Limb (tissue), 2 donors: ENCODE data around the gene GLIS2.

ENCODE experiments used
- DNase-seq, 2 donors: peaks; one replicate each; pipeline ENCODE4 v3.0.0-alpha.2; 2016; ENCODE audit errors: extremely low spot score in 2 of 2

GLIS2 gene

DNA sequence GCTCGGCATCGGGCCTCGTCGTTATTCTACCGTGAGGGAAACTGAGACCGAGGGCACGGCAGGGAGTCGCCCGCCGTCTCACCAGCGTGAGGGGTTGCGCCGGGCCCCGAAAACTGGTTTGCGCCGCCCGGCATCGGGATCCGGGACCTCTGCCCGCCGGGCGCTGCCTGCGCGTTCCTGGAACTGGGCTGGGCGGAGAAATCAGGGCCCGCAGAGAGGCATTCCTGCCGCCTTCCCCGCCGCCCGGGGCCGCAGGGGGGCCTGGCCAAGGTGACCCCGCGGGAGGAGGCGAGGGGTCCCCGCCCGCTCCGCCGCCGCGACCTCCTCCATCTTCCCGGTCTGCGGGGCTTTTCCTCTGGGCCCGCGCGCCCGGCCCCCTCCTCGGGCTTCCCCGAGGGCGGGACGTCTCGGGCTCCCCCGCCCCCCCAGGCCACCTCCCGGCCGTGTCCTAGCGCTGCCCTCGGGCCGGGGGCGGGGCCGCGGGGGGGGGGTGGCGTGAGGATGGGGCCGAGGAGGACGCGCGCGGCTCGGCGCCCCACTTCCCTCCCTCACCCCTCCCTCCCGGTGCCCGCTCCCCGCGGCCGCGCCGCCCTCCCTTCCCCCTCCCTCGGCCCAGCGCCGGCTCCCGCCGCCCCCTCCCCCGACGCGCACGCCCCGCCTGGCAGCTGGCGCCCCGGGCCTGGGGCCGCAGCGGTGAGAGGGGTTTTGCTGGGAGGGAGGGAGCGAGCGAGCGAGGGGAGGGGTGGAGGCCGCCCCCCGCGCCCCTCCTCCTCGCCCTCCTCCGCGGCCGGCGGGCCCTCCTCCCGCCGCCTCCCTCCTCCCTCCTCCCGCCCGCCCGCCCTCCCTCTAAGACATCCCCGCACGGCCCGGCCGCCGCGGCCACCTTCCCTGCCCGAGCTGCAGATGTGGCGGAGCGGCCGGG, at the start of gene GLIS2:
TSS of gene GLIS2 (plus strand) at position 882 of the 922 bp plus-strand sequence. CDS start 16,214 bp downstream, outside the sequence.
- peak; percentile 89 to 93 for DNase-seq

DNA sequence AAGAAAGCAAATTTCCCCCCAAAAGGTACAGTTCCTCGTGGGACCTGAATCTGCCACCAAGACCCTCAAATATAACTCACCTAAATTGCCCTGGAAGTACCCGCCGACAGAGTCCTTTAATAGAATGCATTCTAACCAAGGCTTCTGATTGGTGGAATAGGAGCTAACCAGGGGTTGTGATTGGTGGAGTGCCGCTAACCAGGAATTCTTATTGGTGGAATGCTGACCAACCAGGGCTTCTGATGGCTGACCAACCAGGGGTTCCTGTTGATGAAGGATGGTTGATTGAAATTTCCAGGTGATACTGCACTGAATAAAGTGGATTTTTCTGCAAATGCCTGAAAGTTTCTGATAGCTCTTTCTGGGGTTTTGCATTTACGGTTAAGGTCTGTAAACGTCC, 49.5 kb upstream of the GLIS2 start:
- no peak for DNase-seq

DNA sequence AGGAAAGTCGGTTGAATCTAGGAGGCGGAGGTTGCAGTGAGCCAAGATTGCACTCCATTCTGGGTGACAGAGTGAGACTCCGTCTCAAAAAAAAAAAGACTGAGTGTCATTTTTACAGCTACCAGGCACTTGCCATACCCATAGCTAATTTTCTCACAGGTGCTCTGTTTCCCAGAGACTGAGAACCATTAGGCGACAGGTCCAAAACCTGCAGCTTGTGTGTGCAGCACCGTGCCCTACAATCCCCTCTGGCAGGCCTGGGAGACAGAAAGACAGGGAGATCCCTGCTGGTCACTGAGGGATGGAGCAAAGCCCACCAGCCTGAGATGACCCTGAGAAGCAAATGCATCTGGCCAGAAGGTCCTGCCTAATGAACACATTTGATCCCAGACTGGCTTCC, 45.8 kb upstream of the GLIS2 start:
- no peak for DNase-seq

DNA sequence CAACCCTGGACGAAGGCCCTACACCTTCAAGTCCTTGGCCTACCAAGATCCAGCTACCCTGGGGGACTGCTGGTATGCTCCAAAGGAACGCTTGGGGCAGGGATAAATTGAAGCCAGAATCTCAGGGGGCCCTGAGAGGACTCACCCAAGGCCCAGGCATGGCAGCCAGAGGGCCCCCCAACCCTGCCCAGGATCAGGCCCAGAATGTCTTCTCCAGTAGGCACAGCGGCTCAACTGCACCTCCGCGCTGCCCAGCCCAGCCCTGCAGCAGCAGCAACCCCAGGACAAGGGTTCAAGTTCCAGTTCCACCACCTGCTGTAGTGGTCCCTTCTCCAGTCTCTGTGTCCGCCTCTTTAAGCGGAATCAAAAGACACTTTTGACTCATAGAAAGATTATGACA, 45.3 kb upstream of the GLIS2 start:
- no peak for DNase-seq

DNA sequence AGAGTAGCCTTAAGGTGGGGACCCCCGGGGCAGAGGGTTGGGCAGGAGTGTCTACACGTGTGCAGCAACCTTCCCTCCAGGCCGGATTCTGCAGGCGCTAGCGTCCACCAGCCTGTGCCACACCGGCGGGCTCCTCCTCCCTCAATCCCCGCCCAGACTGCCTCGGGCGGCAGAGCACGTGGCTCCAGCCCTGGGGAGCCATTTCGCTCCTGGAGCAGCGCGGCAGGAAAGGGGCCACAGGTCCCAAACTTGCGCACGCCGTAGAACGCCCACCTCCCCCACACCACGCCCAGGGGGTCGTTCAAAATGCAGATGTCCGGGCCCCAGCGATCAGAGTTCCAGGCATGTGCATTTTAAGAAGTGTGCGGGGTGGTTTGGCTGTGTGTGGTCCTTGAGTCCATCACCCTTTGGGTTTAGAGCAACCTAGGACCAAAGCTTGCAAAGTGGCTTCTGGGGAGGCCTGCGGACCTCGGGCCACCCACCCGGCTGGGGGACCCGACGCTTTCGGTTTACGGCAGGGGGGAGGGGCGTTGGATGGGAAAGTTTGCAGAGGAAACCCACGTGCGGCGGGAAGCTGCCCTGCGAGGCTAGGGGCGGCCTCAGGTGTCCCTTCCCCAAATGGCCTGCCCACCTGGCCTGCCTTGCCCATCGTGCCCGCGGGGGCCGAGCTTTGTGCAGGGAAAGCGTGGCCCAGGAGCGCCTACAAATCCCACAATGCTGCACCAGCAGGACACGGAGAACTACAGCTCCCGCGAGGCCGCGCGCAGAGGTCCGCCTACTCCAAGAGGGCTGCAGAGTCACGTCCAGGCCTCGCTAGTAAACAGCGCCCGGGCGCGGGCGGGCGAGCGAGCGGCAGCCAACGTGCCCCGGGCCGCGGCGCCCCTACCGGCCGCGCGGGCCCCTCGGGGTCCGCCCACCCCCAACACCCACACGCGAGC, 44.4 kb upstream of the GLIS2 start:
- DNase-seq, result peak; percentile 94

DNA sequence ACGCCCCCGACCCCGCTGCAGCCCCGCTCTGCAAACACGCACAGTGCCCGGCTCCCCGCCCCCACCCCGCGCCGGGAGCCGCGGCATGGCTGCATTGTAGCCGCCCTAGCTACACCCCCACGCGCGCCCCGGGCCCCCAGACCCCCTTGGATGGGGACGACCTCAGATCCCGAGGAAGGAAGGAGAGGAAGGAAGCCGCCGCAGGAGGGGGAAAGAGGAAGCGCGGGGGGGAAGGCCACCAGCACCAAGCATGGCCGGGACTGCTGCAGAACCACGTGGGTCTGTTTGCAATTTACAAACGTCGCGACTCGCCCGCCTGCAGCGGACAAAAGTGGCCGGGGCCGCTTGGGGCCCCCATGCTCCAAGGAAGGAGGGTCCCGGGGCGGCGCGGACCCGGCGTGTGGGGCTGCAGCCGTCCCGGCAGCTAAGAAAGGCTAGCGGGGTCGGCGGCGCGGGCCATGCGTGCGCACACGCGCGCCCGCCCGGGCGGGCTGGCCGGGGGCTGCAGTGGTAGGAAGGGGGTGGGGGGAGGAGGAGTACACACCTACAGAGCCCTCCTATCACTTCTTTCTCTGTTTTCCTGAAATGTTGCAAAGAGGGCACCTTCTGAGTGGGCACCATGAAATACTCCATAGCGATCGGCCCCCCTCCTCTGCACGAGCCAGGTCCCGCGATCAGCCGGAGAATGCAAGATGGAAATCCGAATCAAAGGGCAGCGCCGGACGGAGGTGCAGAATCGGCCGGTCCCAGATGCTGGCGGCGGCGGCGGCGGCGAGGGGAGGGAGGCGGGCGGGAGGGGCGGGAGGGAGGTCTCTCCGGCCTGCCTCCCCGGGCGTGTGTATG, 43.5 kb upstream of the GLIS2 start:
- peak in 1 of 2 donors; percentile 47 for DNase-seq

DNA sequence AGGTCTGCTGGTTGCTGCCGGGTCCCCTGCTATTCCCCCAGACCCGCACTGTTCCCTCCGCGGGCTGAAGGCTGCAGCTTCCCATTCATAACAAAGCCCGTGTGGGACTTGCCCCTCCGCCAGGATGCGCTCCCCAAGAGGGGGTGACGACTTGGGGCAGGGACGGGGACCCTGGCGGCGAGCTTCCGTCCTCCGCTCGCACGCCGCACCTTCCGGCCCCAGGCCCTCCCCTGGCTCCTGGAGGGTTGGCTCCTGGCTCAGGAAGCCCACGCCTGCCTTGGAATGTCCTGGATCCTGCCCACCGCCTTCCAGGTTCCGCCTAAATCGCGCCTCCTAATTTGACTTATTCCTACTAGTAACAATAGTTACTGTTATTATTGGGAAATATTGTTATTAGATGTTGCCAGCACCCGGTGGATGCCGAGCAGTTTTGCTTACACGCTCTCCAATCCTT, 42.0 kb upstream of the GLIS2 start:
- DNase-seq, result peak; percentile 35 to 79

DNA sequence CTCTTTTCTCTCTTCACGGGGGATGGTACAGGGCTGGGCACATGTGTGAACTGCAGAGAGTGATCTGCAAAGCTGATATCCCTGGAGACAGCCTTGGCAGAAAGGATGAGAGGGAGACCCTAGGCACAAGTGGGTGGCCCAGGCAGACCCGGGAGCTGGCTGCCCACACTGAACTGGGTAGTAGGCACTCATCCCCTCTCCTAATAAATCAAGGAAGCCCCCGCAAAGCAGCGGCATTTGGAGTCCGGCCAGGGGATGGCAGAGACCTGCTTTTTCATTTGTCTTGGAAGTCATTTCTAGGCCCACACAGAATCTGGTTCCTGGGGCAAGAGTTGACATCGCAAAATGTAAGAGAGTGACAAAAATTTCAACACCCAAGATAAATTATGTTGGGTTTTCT, 40.0 kb upstream of the GLIS2 start:
- DNase-seq, result no peak

DNA sequence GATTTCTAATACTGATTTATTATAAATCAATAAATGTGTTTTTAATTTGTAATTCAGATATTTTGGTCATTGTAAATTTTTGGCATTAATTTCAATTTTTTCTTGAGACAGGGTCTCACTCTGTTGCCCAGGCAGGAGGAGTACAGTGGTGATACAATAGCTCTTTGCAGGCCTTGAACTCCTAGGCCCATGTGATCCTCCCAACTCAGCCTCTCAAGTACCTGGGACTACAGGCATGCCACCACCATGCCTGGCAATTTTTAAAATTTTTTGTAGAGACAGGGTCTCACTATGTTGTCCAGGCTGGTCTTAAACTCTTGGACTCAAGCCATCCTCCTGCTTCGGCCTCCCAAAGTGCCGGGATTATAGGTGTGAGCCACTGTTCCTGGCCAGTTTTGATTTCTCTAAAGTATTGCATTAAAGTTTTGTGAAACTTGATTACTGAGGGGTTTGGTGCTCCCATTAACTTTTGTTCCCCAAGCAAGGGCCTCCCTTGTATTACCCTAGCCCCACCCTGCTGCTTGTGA, 37.8 kb upstream of the GLIS2 start:
- DNase-seq, result no peak

DNA sequence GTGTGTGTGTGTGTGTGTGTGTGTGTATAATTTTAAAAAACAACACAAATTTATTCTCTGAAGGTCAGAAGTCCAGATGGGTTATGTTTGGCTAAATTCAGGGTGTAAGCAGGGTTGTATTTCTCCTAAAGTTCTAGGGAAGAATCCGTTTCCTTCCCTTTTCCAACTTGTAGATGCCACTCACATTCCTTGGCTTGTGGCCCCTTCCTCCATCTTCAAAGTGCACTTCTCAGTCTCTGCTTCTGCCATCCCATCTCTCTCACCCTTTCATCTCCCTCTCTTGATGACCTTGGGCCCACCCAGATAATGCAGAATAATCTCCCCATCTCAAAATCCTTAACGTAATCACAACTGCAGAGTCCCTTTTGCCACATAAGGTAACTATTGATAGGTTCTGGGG, 35.2 kb upstream of the GLIS2 start:
- DNase-seq, result no peak

DNA sequence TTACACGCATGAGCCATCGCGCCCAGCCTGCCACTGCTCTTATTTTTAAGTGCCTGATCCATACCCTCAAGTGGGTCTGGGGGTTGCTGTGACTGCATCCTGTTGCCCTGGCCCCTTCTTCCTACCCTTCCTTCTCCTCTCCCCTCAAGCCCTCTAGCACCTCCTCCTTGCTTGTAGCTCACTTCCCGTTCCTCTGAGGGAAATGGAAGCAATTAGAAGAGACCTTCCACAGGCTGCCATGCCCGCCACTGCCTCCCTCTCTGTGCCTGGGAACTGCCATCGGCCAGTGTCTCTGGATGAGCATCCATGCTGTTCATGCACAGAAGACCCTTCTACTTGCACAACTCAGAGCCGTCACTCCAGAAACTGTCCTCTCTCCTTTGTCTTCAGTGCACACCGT, 32.4 kb upstream of the GLIS2 start:
- DNase-seq, result no peak

DNA sequence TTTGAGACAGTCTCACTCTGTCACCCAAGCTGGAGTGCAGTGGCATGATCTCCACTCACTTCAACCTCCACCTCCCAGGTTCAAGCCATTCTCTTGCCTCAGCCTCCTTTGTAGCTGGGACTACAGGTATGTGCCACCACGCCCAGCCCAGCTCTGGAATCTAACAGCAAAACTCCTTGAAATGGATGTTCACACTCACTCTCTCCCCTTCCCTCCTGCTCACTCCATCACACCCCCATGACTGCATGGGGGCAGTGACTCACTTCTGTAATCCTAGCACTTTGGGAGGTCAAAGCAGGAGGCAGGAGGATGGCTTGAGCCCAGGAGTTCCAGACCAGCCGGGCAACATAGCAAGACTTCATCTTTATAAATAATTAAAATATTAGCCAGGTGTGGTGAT, 31.9 kb upstream of the GLIS2 start:
- no peak for DNase-seq

DNA sequence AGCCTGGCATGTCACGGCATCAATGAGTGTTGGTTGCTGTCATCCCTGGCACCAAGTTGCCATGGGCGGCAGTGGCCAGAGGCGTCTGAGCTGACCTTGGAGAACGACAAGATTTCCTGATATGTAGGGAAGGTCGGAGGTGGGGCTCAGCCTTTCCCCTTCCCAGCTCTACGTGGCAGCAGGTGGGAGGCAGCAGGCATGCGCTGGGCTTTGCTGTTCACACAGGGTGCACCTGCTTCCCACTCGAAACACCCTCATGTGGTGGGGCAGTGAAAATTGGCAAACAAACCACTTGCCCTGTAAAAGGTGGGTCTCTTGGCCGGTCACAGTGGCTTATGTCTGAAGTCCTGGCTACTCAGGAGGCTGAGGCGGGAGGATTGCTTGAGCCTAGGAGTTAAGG, 30.7 kb upstream of the GLIS2 start:
- DNase-seq, result no peak

DNA sequence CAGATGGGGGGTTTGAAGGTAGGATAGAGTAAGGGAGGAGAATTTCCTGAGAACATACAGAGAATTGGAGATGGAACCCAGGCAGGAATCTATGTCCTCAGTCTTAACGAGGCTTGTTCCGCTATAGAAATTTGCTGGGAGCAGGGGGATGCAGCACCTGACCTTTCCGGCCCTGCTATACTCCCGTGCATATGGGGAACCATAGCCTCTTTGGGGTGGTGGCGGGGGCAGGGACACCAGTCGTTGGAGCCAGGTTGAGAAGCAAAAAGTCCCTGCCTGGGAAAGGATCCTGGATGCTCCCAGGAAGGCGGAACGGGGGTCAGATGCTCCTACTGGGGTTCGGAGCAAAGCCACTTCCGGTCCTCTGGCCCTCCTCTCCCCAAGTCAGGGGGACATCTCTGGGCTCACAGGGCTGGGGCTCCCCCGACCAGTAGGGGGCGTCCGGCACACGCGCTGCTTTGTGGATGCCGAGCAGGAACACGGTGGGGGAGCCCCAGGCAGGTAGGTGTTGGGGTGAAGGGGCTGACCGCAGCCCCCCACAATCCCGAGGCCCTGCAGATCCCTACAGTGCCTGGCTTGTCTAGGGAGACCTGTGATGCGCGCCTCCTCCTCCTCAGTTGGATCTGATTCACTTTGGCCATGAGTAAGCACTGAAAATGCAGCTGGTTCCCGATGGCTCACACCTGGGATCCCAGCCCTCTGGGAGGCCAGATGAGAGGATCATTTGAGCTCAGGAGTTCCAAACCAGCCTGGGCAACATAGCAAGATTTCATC, 27.5 kb upstream of the GLIS2 start:
- peak in 1 of 2 donors; percentile 82 for DNase-seq

DNA sequence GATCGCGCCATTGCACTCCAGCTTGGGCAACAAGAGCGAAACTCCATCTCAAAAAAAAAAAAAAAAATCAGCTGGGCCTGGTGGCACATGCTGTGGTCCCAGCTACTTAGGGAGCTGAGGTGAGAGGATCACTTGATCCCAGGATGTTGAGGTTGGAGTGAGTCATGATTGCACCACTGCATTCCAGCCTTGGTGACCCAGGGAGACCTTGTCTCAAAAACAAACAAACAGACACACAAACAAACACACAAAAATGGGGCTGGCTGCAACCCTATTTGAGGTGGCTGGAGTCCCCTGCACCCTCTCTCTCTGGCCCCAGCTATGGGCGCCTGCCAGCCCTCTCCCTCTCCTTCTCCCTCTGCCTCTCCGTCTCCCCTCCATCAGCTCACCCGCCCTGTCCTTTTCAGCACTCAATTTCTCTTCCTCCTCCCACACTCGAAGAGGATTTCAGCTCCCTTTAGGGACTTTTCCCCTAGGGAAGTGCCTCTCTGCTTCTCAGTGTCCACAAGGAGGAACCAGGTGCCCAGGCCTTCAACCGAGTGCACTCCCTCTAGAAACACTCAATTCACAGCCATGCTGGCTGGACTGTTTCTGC, 25.5 kb upstream of the GLIS2 start:
- DNase-seq, result no peak

DNA sequence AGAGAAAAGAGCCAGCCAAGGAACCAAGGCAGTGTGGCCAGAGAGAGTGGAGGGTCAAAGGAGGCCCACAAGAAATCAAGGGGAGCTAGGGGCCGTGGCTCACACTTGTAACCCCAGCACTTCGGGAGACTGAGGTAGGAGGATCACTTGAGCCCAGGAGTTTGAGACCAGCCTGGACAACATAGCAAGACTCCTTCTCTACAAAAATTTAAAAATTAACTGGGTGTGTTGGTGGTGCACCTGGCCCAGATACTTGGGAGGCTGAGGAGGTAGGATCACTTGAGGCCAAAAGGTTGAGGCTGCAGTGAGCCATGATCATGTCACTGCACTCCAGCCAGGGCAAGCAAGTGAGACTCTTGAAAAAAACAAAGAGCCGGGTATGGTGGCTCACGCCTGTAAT, 24.2 kb upstream of the GLIS2 start:
- no peak for DNase-seq

DNA sequence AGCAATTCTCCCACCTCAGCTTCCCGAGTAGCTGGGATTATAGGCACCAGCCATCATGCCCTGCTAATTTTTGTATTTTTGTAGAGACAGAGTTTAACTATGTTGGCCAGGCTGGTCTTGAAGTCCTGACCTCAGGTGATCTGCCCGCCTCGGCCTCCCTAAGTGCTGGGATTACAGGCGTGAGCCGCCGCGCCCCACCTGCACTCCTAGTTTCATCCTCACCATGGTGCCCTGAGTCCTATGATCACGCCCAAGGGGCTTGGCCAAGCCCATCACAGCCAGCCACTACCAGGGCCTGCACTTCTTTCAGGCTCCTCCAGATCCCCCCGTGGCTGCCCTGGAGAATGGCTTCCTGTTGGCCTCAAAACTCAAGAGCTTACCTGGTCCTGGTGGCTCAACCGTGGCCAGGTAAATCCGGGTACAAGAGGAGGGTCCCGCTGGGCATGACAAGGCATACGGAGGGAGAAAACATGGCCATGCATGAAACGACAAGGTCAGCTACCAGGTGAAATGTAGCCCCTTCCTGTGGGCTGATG, 22.6 kb upstream of the GLIS2 start:
- no peak for DNase-seq

DNA sequence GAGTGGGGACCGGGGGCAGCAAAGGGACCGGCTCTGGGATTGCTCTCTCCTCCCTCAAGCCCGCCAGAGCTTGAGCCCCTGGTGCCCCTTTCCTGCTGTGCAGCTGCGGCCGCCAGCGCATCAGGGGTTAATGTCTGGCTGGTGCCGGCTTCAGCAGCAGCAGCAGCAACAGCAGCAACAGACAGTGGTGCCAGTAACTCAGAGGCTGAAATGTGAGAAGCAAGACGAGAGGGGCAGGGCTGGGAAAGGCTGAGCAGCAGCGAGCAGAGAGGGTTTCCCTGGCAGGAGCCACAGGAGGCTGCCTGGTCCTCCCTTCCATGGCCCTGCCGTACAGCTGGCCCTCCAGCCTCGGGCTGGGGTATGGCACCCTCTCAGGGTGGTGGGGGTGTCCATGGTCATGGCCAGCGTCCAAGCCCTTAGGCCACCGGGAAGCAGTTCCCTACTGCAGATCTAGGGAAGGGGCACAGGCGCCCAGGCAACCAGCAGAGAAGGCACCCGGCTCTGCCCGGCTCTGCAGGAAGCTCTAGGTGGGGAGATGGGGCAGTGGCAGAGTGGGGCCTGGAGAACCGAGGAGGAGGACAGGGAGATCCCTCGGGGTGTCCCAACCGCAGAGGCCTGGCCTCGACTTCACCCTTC, 21.9 kb upstream of the GLIS2 start:
- DNase-seq, result peak; percentile 84 to 91

DNA sequence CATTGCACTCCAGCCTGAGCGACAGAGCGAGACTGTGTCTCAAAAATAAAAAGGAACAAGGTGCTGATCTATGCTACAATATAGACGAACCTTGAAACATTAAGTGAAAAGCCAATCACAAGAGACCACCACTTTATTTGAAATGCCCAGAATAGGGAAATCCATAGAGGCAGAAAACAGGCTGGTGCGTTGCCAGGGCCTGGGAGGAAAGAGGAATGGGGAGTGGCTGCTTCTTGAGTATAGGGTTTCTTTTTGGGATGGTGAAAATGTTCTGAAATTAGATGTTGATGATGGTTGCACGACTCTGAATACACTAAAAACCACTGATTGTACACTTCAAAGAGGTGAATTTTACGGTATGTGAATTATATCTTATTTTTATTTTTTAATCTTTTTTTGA, 20.3 kb upstream of the GLIS2 start:
- DNase-seq, result no peak
